Measurements from ENCODE around the gene GPRIN1. TPM values are rescaled to one million over a fixed set of nuclear protein-coding genes. Genes with fewer than 3 reads are reported as not detected.

GPRIN1 gene
- total and polyA plus RNA-seq, 7 donors, result 0.18 to 1.2 (median 0.30) TPM

- peaks cover 0 to 54% (median 15%) of the 10 kb centered on the region in 3 donors for H3K27me3 ChIP-seq (ENCODE audit: insufficient read depth in 3 of 3, low read length in 2 of 3)
- WGBS, 3 donors, result 2 to 5% (median 3%) methylated on average over 23 to 31 of the region's 31 CpGs
- ATAC-seq, result peak; percentile 78 to 92 (median 89)
Observed at GRCh38 chr5:176619203-176619568, 9.2 kb upstream of the GPRIN1 start.

GRCh38 chr5:176618783-176619182 lies 8.8 kb upstream of the GPRIN1 start:
- Histone ChIP-seq H3K27me3 (ENCODE audit: insufficient read depth in 3 of 3, low read length in 2 of 3) (peaks cover 0 to 54% (median 15%) of the 10 kb centered on the region in 3 donors), H3K4me1 (peaks cover 24% of the 10 kb centered on the region), H3K36me3 (ENCODE audit: insufficient read depth in 1 of 2, low read depth in 1 of 2) (no peaks in the 10 kb centered on the region), H3K4me3 (no peak overlapping the region), H3K9me3 (no peaks in the 10 kb centered on the region), H3K27ac (no peak overlapping the region)
- TF ChIP-seq CTCF (IDR thresholded peaks at IDR 0.05), result no peak
- ATAC-seq, result no peak
- 22 to 30% (median 27%) methylated on average over 19 of the region's 19 CpGs for WGBS, 3 donors
- intact Hi-C loops (cut with DNase I), result no loop called here
- DNase-seq, result no peak

More at GRCh38 chr5:176619203-176619568, 9.2 kb upstream of the GPRIN1 start:
- H3K27ac ChIP-seq, result no peak overlapping the region
- no peaks in the 10 kb centered on the region for H3K36me3 ChIP-seq (ENCODE audit: insufficient read depth in 1 of 2, low read depth in 1 of 2)
- peaks cover 24% of the 10 kb centered on the region for H3K4me1 ChIP-seq
- no peaks in the 10 kb centered on the region for H3K9me3 ChIP-seq
- intact Hi-C loops (cut with DNase I), result no loop called here
- peak overlapping the region; percentile 40 for H3K4me3 ChIP-seq
- DNase-seq, result peak; percentile 75 to 89
- TF ChIP-seq CTCF (IDR thresholded peaks at IDR 0.05), result peak; percentile 14

GRCh38 chr5:176616511-176616910 lies 6.6 kb upstream of the GPRIN1 start:
- ATAC-seq (no peak), DNase-seq (no peak)
- Histone ChIP-seq H3K36me3 (ENCODE audit: insufficient read depth in 1 of 2, low read depth in 1 of 2) (no peaks in the 10 kb centered on the region), H3K27ac (no peak overlapping the region), H3K4me3 (no peak overlapping the region), H3K27me3 (ENCODE audit: insufficient read depth in 3 of 3, low read length in 2 of 3) (peaks cover 0 to 67% (median 15%) of the 10 kb centered on the region in 3 donors), H3K4me1 (peaks cover 21% of the 10 kb centered on the region), H3K9me3 (no peaks in the 10 kb centered on the region)
- 60 to 68% (median 62%) methylated on average over 7 of the region's 7 CpGs for WGBS, 3 donors
- intact Hi-C loops (cut with DNase I), result no loop called here
- no peak for TF ChIP-seq CTCF (IDR thresholded peaks at IDR 0.05)

- no peaks in the 10 kb centered on the region for H3K9me3 ChIP-seq
- no peak for DNase-seq
- peak in 1 of 4 donors; percentile 27 for ATAC-seq
- peaks cover 6% of the 10 kb centered on the region for H3K4me1 ChIP-seq
- H3K4me3 ChIP-seq, result no peak overlapping the region
- H3K27ac ChIP-seq, result no peak overlapping the region
- no peak for TF ChIP-seq CTCF (IDR thresholded peaks at IDR 0.05)
- intact Hi-C loops (cut with DNase I), result loop anchor here in 1 of 2 donors (5.0 kb wide), 1 partner anchor 32 kb away; the partner anchor contains the start of gene TSPAN17
- peaks cover 0 to 63% (median 10%) of the 10 kb centered on the region in 3 donors for H3K27me3 ChIP-seq (ENCODE audit: insufficient read depth in 3 of 3, low read length in 2 of 3)
- 35 to 47% (median 41%) methylated on average over 7 to 8 of the region's 8 CpGs for WGBS, 3 donors
- H3K36me3 ChIP-seq (ENCODE audit: insufficient read depth in 1 of 2, low read depth in 1 of 2), result no peaks in the 10 kb centered on the region
Observed at GRCh38 chr5:176614805-176615478, 5.0 kb upstream of the GPRIN1 start.
